SHP77 (cell line): ENCODE measurements around the gene OR10H1.
"Not testable (repeated sequence)": the region's sequence is repeated elsewhere in the genome, so short reads cannot be mapped to it uniquely, and the experiment has no call there.

ENCODE experiments used
- DNase-seq, 2 experiments: peaks; one replicate each; lab custom pipeline; 2025; lab: John Stamatoyannopoulos, UW

The OR10H1 gene

DNA sequence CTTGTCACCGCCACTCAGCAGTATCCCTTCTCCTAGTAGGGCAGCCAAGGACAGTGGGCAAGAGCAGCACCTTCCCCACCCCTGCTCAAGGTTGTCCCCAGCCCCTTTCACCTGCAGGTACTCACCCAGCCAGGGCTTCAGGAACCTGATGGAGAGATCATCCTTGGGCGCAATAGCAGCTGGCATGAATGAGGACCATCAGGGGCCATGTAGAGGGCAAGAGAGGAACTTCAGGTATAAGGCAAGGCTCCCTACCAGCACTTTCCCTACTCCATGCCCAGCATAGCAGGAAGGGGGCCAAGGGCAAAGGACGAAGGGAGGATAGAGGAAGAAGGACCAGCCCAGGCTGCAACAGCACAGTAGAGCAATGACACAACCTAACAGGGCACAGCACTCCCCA lies 41.3 kb downstream of the OR10H1 start:
- not testable (repeated sequence) for DNase-seq

DNA sequence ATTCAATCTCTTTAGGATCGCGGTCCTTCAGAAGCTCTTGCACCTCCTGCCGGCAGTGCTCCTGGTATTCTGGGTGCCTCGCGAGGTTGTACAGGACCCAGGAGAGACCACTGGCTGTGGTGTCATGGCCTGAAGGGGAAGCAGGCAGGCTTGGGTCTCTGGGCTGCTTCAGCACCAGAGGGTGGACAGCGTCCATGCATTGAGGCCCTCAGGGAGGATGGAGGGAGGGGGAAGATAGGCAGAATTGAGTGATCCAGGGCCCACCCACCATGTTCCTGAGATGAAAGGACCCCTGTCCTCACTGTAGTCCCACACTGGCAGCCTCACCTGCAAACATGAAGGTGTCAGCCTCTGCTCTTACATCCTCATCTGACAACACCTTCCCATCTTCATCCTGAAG lies 45.9 kb downstream of the OR10H1 start:
- no peak for DNase-seq

DNA sequence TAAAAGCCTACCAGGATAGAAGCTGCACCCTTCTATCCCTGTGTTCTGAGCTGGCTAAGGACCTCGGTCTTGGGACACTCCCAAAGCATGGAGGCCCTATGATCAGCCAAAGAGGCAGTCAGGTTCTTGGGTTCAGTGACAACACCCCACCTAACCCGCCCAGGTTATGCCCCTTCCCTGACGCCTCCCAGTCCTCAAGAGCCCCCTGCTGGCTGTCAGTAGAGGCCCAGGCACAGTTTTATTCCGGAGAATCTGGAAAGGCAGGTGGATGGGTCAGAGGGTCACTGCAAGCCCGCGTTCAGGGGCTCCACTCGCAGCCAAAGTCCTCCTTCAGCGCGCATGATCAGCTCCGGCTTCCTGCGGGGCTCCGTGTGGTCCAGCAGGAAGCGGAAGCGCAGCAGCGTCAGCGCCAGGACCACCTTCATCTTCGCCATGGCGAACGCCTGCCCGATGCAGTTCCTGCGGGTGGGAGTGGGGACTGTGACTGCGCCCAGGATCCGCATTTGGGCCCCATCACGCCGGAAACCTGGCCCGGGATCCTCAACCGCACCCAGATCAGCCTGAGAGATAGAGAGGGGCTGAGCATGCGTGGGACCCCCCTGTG lies 55.4 kb downstream of the OR10H1 start:
- DNase-seq: no peak

DNA sequence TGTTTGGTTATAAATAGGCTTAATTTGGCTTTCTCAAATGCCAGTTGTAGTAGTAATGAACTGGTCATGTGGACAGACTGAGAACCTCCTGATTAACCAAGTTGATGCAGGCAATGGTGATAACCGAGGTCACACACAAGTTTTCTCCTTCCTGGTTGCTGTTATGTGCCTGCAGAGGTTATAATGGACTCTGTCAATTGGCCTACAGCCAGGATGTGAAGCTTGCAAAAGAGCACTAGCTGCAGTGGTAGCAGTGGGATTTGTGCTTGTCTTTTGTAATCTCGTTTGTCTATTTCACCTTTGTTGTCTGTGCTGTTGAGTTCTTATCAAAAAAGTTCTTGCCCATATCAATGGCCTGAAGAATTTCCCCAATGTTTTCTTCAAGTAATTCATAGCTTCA lies 57.1 kb downstream of the OR10H1 start:
- DNase-seq: no peak
